Liver (tissue), 3 donors: ENCODE data around the gene NUDT14.

Source experiments
- EGR1 ChIP-seq, 2 donors: IDR thresholded peaks; 2 replicates each; pipeline ENCODE4 v1.6.1; 2016 to 2018; ENCODE audit warnings: antibody characterized with exemption in 2 of 2, low read depth in 2 of 2
- HNF4A ChIP-seq, 2 donors: conservative IDR thresholded peaks; 2 replicates each; pipeline ENCODE4 v1.6.1; 2016; ENCODE audit warnings: antibody characterized with exemption in 2 of 2, mild to moderate bottlenecking in 2 of 2
- JUND ChIP-seq, 2 donors: IDR thresholded peaks; 2 replicates each; pipeline ENCODE4 v1.6.1; 2016; ENCODE audit warnings: antibody characterized with exemption in 2 of 2
- MAX ChIP-seq: IDR thresholded peaks from 2 replicates; pipeline ENCODE4 v1.6.1; 2016; ENCODE audit warnings: antibody characterized with exemption
- RXRA ChIP-seq, 2 donors: IDR thresholded peaks; 2 replicates each; pipeline ENCODE4 v1.6.1; 2017 to 2018; ENCODE audit warnings: antibody characterized with exemption in 2 of 2, mild to moderate bottlenecking in 1 of 2
- TAF1 ChIP-seq: conservative IDR thresholded peaks from 2 replicates; pipeline ENCODE4 v1.6.1; 2016; ENCODE audit warnings: antibody characterized with exemption, mild to moderate bottlenecking
- ZBTB33 ChIP-seq: IDR thresholded peaks from 2 replicates; pipeline ENCODE4 v1.6.1; 2016; ENCODE audit warnings: antibody characterized with exemption
- TF ChIP-seq, protein P1 (sequence below): fragments of 150-350 bp; IDR thresholded peaks from 2 replicates; pipeline ENCODE4 v1.5.1; 2017; ENCODE audit warnings: improper control_type of control experiment, low read depth, low read length; ENCODE audit not compliant: missing input control
- donor health status: healthy.
- donor health status: healthy.

GRCh38 chr14:105173901-105174894 lies 6.9 kb downstream of the NUDT14 start:
- TF ChIP-seq JUND (IDR thresholded peaks at IDR 0.05) (no peak), ZBTB33 (no peak), EGR1 (IDR thresholded peaks at IDR 0.05; ENCODE audit: low read depth in 2 of 2) (no peak), HNF4A (conservative IDR thresholded peaks at IDR 0.05) (no peak), MAX (no peak), RXRA (IDR thresholded peaks at IDR 0.05) (no peak), TAF1 (no peak)
- TF ChIP-seq, protein P1, sequence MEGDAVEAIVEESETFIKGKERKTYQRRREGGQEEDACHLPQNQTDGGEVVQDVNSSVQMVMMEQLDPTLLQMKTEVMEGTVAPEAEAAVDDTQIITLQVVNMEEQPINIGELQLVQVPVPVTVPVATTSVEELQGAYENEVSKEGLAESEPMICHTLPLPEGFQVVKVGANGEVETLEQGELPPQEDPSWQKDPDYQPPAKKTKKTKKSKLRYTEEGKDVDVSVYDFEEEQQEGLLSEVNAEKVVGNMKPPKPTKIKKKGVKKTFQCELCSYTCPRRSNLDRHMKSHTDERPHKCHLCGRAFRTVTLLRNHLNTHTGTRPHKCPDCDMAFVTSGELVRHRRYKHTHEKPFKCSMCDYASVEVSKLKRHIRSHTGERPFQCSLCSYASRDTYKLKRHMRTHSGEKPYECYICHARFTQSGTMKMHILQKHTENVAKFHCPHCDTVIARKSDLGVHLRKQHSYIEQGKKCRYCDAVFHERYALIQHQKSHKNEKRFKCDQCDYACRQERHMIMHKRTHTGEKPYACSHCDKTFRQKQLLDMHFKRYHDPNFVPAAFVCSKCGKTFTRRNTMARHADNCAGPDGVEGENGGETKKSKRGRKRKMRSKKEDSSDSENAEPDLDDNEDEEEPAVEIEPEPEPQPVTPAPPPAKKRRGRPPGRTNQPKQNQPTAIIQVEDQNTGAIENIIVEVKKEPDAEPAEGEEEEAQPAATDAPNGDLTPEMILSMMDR: no peak
